Measurements from ENCODE around the gene METTL21C.

METTL21C gene

DNA sequence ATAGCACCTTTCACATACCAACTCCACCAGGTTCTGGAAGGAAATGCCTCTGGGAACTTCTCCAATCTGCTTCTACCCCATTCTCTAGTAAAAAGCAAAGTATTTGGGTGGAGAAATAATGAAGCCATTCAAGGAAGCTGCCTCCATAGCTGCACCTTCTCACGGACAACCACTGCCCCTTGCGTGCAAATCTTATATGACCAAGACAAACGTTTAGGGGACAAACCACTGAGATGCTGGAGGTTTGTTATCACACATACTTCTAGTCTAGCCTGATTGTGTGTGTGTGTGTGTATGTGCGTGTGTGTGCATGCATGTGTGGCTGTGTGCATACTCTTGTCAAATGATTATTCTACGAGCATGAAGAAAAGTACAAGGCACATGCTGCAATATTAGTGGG is 6.5 kb upstream of the METTL21C start:
- no peaks in the 10 kb centered on the region for H3K36me3 ChIP-seq (ENCODE audit: control insufficient read depth, insufficient read depth, low read length)
- DNase-seq (ENCODE audit: extremely low read depth, insufficient read length), result no peak
- TF ChIP-seq CTCF (IDR thresholded peaks at IDR 0.05; ENCODE audit: insufficient read depth, low read length, poor library complexity, severe bottlenecking), result no peak
- H3K27me3 ChIP-seq (replicated peaks; ENCODE audit: control insufficient read depth, insufficient read depth, low read length), result no peaks in the 10 kb centered on the region; the same call in 1 of the 2 replicates
- H3K4me3 ChIP-seq (replicated peaks; ENCODE audit: low read depth, low read length), result no peak overlapping the region

GRCh38 chr13:102700088-102701031 is 5.5 kb upstream of the METTL21C start:
- no peak for DNase-seq (ENCODE audit: extremely low read depth, insufficient read length)
- TF ChIP-seq CTCF (IDR thresholded peaks at IDR 0.05; ENCODE audit: insufficient read depth, low read length, poor library complexity, severe bottlenecking), result no peak

GRCh38 chr13:102699504-102699903 is 4.7 kb upstream of the METTL21C start:
- DNase-seq (ENCODE audit: extremely low read depth, insufficient read length), result no peak
- no peak for TF ChIP-seq CTCF (IDR thresholded peaks at IDR 0.05; ENCODE audit: insufficient read depth, low read length, poor library complexity, severe bottlenecking)
- H3K27me3 ChIP-seq (replicated peaks; ENCODE audit: control insufficient read depth, insufficient read depth, low read length), result no peaks in the 10 kb centered on the region; the same call in 1 of the 2 replicates
- H3K36me3 ChIP-seq (ENCODE audit: control insufficient read depth, insufficient read depth, low read length), result no peaks in the 10 kb centered on the region
- H3K4me3 ChIP-seq (replicated peaks; ENCODE audit: low read depth, low read length), result no peak overlapping the region

More at GRCh38 chr13:102700088-102701031, 5.5 kb upstream of the METTL21C start:
- H3K27me3 ChIP-seq (replicated peaks; ENCODE audit: control insufficient read depth, insufficient read depth, low read length), result no peaks in the 10 kb centered on the region; the same call in 1 of the 2 replicates
- no peak overlapping the region for H3K4me3 ChIP-seq (replicated peaks; ENCODE audit: low read depth, low read length)
- H3K36me3 ChIP-seq (ENCODE audit: control insufficient read depth, insufficient read depth, low read length), result no peaks in the 10 kb centered on the region

DNA sequence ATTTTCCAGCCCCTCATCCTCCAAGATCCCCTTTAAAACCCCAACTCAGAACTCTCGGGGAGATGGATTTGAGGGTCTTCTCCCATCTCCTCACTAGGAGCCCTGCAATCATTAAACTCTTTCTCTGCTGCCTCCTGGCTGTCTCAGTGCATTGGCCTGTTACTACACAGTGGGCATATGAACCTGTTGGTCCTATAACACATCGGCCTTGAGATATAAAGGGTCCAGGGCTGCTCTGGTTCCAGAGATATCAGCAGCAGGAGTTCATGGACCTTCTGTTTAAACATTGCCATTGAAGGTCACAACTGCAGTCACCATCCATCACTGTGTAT is 3.8 kb upstream of the METTL21C start:
- no peak overlapping the region for H3K4me3 ChIP-seq (replicated peaks; ENCODE audit: low read depth, low read length)
- H3K27me3 ChIP-seq (replicated peaks; ENCODE audit: control insufficient read depth, insufficient read depth, low read length), result no peaks in the 10 kb centered on the region; the same call in 1 of the 2 replicates
- no peak for TF ChIP-seq CTCF (IDR thresholded peaks at IDR 0.05; ENCODE audit: insufficient read depth, low read length, poor library complexity, severe bottlenecking)
- no peaks in the 10 kb centered on the region for H3K36me3 ChIP-seq (ENCODE audit: control insufficient read depth, insufficient read depth, low read length)
- DNase-seq (ENCODE audit: extremely low read depth, insufficient read length), result no peak

GRCh38 chr13:102697929-102698648 is 3.2 kb upstream of the METTL21C start:
- Histone ChIP-seq H3K36me3 (ENCODE audit: control insufficient read depth, insufficient read depth, low read length) (no peaks in the 10 kb centered on the region), H3K4me3 (replicated peaks; ENCODE audit: low read depth, low read length) (no peak overlapping the region), H3K27me3 (replicated peaks; ENCODE audit: control insufficient read depth, insufficient read depth, low read length) (no peaks in the 10 kb centered on the region; the same call in 1 of the 2 replicates)
- TF ChIP-seq CTCF (IDR thresholded peaks at IDR 0.05; ENCODE audit: insufficient read depth, low read length, poor library complexity, severe bottlenecking), result no peak
- no peak for DNase-seq (ENCODE audit: extremely low read depth, insufficient read length)

All from GM06990 (cell line).